Central memory CD4-positive, alpha-beta T cell (primary cell): ENCODE data around the gene MAP3K13.
A peak's percentile ranks its signal among the peaks of the same experiment; 100 is the strongest.

ENCODE experiments used
- DNase-seq: peaks from one replicate; pipeline ENCODE4 v3.0.0; 2022
- total RNA-seq, 3 experiments: gene quantifications; one replicate each; lab custom pipeline; 2026; lab: John Stamatoyannopoulos, UW

The MAP3K13 gene
- 5.8 to 12.7 (median 12.3) reads per million in 3 experiments for total RNA-seq

GRCh38 chr3:185362850-185363661 lies at the start of gene MAP3K13:
TSS of gene MAP3K13 (plus strand) at chr3:185363136. CDS start at chr3:185428582, 65,446 bp downstream.
- DNase-seq = peak; percentile 26

- DNase-seq = no peak
Observed at GRCh38 chr3:185313693-185314246, 49.2 kb upstream of the MAP3K13 start.

GRCh38 chr3:185316740-185317412 lies 46.1 kb upstream of the MAP3K13 start:
- DNase-seq = no peak

- no peak for DNase-seq
Observed at GRCh38 chr3:185317674-185318073, 45.3 kb upstream of the MAP3K13 start.

- DNase-seq = no peak
Observed at GRCh38 chr3:185318141-185318540, 44.8 kb upstream of the MAP3K13 start.

- no peak for DNase-seq
Observed at GRCh38 chr3:185319801-185320200, 43.1 kb upstream of the MAP3K13 start.

- no peak for DNase-seq
Observed at GRCh38 chr3:185320949-185321348, 42.0 kb upstream of the MAP3K13 start.

- DNase-seq = no peak
Observed at GRCh38 chr3:185322101-185322719, 40.7 kb upstream of the MAP3K13 start.

GRCh38 chr3:185325946-185326791 lies 36.8 kb upstream of the MAP3K13 start:
- DNase-seq = no peak

GRCh38 chr3:185327062-185327461 lies 35.9 kb upstream of the MAP3K13 start:
- DNase-seq = no peak

- DNase-seq = no peak
Observed at GRCh38 chr3:185328324-185329004, 34.5 kb upstream of the MAP3K13 start.

GRCh38 chr3:185330238-185330637 lies 32.7 kb upstream of the MAP3K13 start:
- DNase-seq = no peak

GRCh38 chr3:185330644-185331043 lies 32.3 kb upstream of the MAP3K13 start:
- DNase-seq = no peak

GRCh38 chr3:185332026-185332735 lies 30.8 kb upstream of the MAP3K13 start:
- DNase-seq = no peak

GRCh38 chr3:185335799-185336198 lies 27.1 kb upstream of the MAP3K13 start:
- DNase-seq = no peak

GRCh38 chr3:185337231-185337816 lies 25.6 kb upstream of the MAP3K13 start:
- DNase-seq = no peak

- no peak for DNase-seq
Observed at GRCh38 chr3:185339945-185340344, 23.0 kb upstream of the MAP3K13 start.

- DNase-seq = no peak
Observed at GRCh38 chr3:185340751-185341150, 22.2 kb upstream of the MAP3K13 start.

- DNase-seq = no peak
Observed at GRCh38 chr3:185341616-185342458, 21.1 kb upstream of the MAP3K13 start.
